Coronary artery (tissue), 2 donors: Measurements from ENCODE around the gene C8A.

Experiments
- DNase-seq: peaks from one replicate; pipeline ENCODE4 v3.0.0-alpha.2; 2017; ENCODE audit warnings: low spot score
- H3K27ac ChIP-seq, 2 donors: fragments of 200-600 bp; sonication (generic); one replicate each; pipeline ENCODE4 v1.5.1; 2016 to 2019
- H3K4me3 ChIP-seq: fragments of 200-600 bp; sonication (generic); 2 replicates; pipeline ENCODE4 v1.5.1; 2016; ENCODE audit warnings: mild to moderate bottlenecking, moderate library complexity
- CTCF ChIP-seq: fragments of 200-600 bp; sonication (generic); IDR thresholded peaks from one replicate; pipeline ENCODE4 v1.5.1; 2019; ENCODE audit warnings: antibody characterized with exemption

Gene C8A

GRCh38 chr1:56898005-56898373 is 43.4 kb downstream of the C8A start:
- TF ChIP-seq CTCF = no peak
- no peak overlapping the region for H3K27ac ChIP-seq
- DNase-seq = no peak
- no peak overlapping the region for H3K4me3 ChIP-seq

- no peak for TF ChIP-seq CTCF
Measured at GRCh38 chr1:56898879-56899278, 44.3 kb downstream of the C8A start.

GRCh38 chr1:56901716-56902115 is 47.1 kb downstream of the C8A start:
- H3K27ac ChIP-seq = no peak overlapping the region
- DNase-seq = no peak
- TF ChIP-seq CTCF = no peak

More at GRCh38 chr1:56898879-56899278, 44.3 kb downstream of the C8A start:
- H3K27ac ChIP-seq = no peak overlapping the region
- no peak overlapping the region for H3K4me3 ChIP-seq
- no peak for DNase-seq

GRCh38 chr1:56903778-56904177 is 49.2 kb downstream of the C8A start:
- no peak overlapping the region for H3K4me3 ChIP-seq
- TF ChIP-seq CTCF = no peak
- no peak for DNase-seq
- no peak overlapping the region for H3K27ac ChIP-seq

More at GRCh38 chr1:56901716-56902115, 47.1 kb downstream of the C8A start:
- no peak overlapping the region for H3K4me3 ChIP-seq

GRCh38 chr1:56904663-56905397 is 50.2 kb downstream of the C8A start:
- no peak for DNase-seq
- TF ChIP-seq CTCF = no peak
- Histone ChIP-seq H3K4me3 (no peak overlapping the region), H3K27ac (no peak overlapping the region)

GRCh38 chr1:56905667-56906066 is 51.1 kb downstream of the C8A start:
- no peak for DNase-seq
- TF ChIP-seq CTCF = no peak
- H3K4me3 ChIP-seq = no peak overlapping the region
- no peak overlapping the region for H3K27ac ChIP-seq

GRCh38 chr1:56908619-56909221 is 54.1 kb downstream of the C8A start:
- Histone ChIP-seq H3K27ac (no peak overlapping the region), H3K4me3 (no peak overlapping the region)
- no peak for DNase-seq
- TF ChIP-seq CTCF = no peak
